H9 (cell line): Measurements from ENCODE around the gene TMEM237. TPM values are rescaled to one million over a fixed set of nuclear protein-coding genes. Genes with fewer than 3 reads are reported as not detected.

Source experiments
- DNase-seq: peaks from one replicate; pipeline ENCODE4 v3.0.0-alpha.2; 2017
- H2AFZ ChIP-seq: one replicate; pipeline ENCODE4 v1.6.1; 2013; ENCODE audit warnings: mild to moderate bottlenecking, low read length, control low read depth, moderate library complexity
- H2AK5ac ChIP-seq: 2 replicates; pipeline ENCODE4 v1.6.1; 2013; ENCODE audit warnings: low read length, control low read depth, mixed read lengths; ENCODE audit not compliant: insufficient read length
- H2BK120ac ChIP-seq: one replicate; pipeline ENCODE4 v1.6.1; 2013; ENCODE audit warnings: low read depth, mild to moderate bottlenecking, low read length, control low read depth, inconsistent platforms; ENCODE audit not compliant: poor library complexity, severe bottlenecking
- H2BK12ac ChIP-seq: 2 replicates; pipeline ENCODE4 v1.6.1; 2013; ENCODE audit warnings: low read length, control low read depth, mixed read lengths, low read depth; ENCODE audit not compliant: insufficient read length
- H2BK15ac ChIP-seq: 2 replicates; pipeline ENCODE4 v1.6.1; 2013; ENCODE audit warnings: low read depth, low read length, control low read depth
- H2BK20ac ChIP-seq: one replicate; pipeline ENCODE4 v1.6.1; 2013; ENCODE audit warnings: low read depth, mild to moderate bottlenecking, low read length, control low read depth, inconsistent platforms; ENCODE audit not compliant: poor library complexity, severe bottlenecking
- H2BK5ac ChIP-seq: 2 replicates; pipeline ENCODE4 v1.6.1; 2013; ENCODE audit warnings: low read length, control low read depth, mixed read lengths; ENCODE audit not compliant: insufficient read length
- H3K14ac ChIP-seq: 2 replicates; pipeline ENCODE4 v1.6.1; 2013; ENCODE audit warnings: low read length, control low read depth; ENCODE audit not compliant: insufficient read depth
- H3K18ac ChIP-seq: 2 replicates; pipeline ENCODE4 v1.6.1; 2013; ENCODE audit warnings: low read depth, mild to moderate bottlenecking, mixed read lengths, low read length, control low read depth; ENCODE audit not compliant: insufficient read length
- H3K23ac ChIP-seq: 2 replicates; pipeline ENCODE4 v1.6.1; 2013; ENCODE audit warnings: low read length, control low read depth, mixed read lengths, low read depth; ENCODE audit not compliant: insufficient read length
- H3K23me2 ChIP-seq: 2 replicates; pipeline ENCODE4 v1.6.1; 2013; ENCODE audit warnings: low read depth, mild to moderate bottlenecking, mixed read lengths, low read length, control low read depth; ENCODE audit not compliant: insufficient read length, poor library complexity, severe bottlenecking
- H3K27ac ChIP-seq: 2 replicates; pipeline ENCODE4 v1.5.1; 2013; ENCODE audit warnings: low read length, control low read depth, mixed read lengths, low read depth; ENCODE audit not compliant: insufficient read length
- H3K27me3 ChIP-seq: 2 replicates; pipeline ENCODE4 v1.6.1; 2013; ENCODE audit warnings: low read length, control low read depth, inconsistent platforms; ENCODE audit not compliant: insufficient read depth
- H3K4ac ChIP-seq: 2 replicates; pipeline ENCODE4 v1.6.1; 2013; ENCODE audit warnings: low read depth, mild to moderate bottlenecking, control low read depth, inconsistent platforms, low read length, moderate library complexity
- H3K4me1 ChIP-seq: 2 replicates; pipeline ENCODE4 v1.6.1; 2013; ENCODE audit warnings: low read length, control low read depth, inconsistent platforms; ENCODE audit not compliant: insufficient read depth
- H3K4me2 ChIP-seq: 2 replicates; pipeline ENCODE4 v1.6.1; 2013; ENCODE audit warnings: low read length, control low read depth, mixed read lengths; ENCODE audit not compliant: insufficient read length, insufficient read depth
- H3K56ac ChIP-seq: 2 replicates; pipeline ENCODE4 v1.6.1; 2013; ENCODE audit warnings: low read depth, mild to moderate bottlenecking, mixed read lengths, low read length, control low read depth; ENCODE audit not compliant: insufficient read length
- H3K79me1 ChIP-seq: 2 replicates; pipeline ENCODE4 v1.6.1; 2013; ENCODE audit warnings: low read depth, mild to moderate bottlenecking, moderate library complexity, low read length, control low read depth, inconsistent platforms; ENCODE audit not compliant: insufficient read depth, poor library complexity, severe bottlenecking
- H3K79me2 ChIP-seq: 2 replicates; pipeline ENCODE4 v1.6.1; 2013; ENCODE audit warnings: low read length, control low read depth, inconsistent platforms; ENCODE audit not compliant: insufficient read depth
- H3K9ac ChIP-seq: 2 replicates; pipeline ENCODE4 v1.6.1; 2013; ENCODE audit warnings: low read length, control low read depth, mixed read lengths; ENCODE audit not compliant: insufficient read length; ENCODE audit errors: extremely low read depth
- H3K9me3 ChIP-seq: one replicate; pipeline ENCODE4 v1.6.1; 2013; ENCODE audit warnings: low read depth, low read length, inconsistent platforms; ENCODE audit not compliant: control insufficient read depth
- H3T11ph ChIP-seq: one replicate; pipeline ENCODE4 v1.6.1; 2013; ENCODE audit warnings: mild to moderate bottlenecking, low read length, control low read depth, inconsistent platforms
- H4K20me1 ChIP-seq: one replicate; pipeline ENCODE4 v1.6.1; 2013; ENCODE audit not compliant: control insufficient read depth, insufficient read length, insufficient read depth
- H4K5ac ChIP-seq: 2 replicates; pipeline ENCODE4 v1.6.1; 2013; ENCODE audit warnings: low read depth, mild to moderate bottlenecking, mixed read lengths, low read length, control low read depth; ENCODE audit not compliant: insufficient read length
- H4K8ac ChIP-seq: replicated peaks from 2 replicates; pipeline ENCODE4 v1.6.1; 2013; ENCODE audit warnings: low read length, control low read depth, mixed read lengths, low read depth; ENCODE audit not compliant: insufficient read length
- H4K91ac ChIP-seq: 2 replicates; pipeline ENCODE4 v1.6.1; 2013; ENCODE audit warnings: low read depth, mild to moderate bottlenecking, moderate library complexity, mixed read lengths, low read length, control low read depth; ENCODE audit not compliant: insufficient read length
- H3K27ac Mint-ChIP-seq, 3 experiments: 2 replicates in 2 of 3; 3 replicates in 1 of 3; pipeline ENCODE4 v1.8.0; 2020 to 2021; ENCODE audit warnings: mixed read lengths in 3 of 3, mild to moderate bottlenecking in 1 of 3, moderate library complexity in 1 of 3
- H3K27me3 Mint-ChIP-seq: 2 replicates; pipeline ENCODE4 v1.8.0; 2021; ENCODE audit warnings: low read depth, mild to moderate bottlenecking, moderate library complexity, mixed read lengths
- H3K36me3 Mint-ChIP-seq, 3 experiments: 2 replicates in 2 of 3; 3 replicates in 1 of 3; pipeline ENCODE4 v1.8.0; 2020 to 2021; ENCODE audit warnings: low read depth in 3 of 3, mixed read lengths in 3 of 3; ENCODE audit not compliant: insufficient read depth in 1 of 3
- H3K4me1 Mint-ChIP-seq, 2 experiments: 2 replicates each; pipeline ENCODE4 v1.8.0; 2020; ENCODE audit warnings: mixed read lengths in 2 of 2
- H3K4me3 Mint-ChIP-seq, 2 experiments: 2 replicates in 1 of 2; 3 replicates in 1 of 2; pipeline ENCODE4 v1.8.0; 2020 to 2021; ENCODE audit warnings: mild to moderate bottlenecking in 2 of 2, mixed read lengths in 2 of 2, moderate library complexity in 1 of 2
- H3K9me3 Mint-ChIP-seq, 2 experiments: 2 replicates in 1 of 2; 3 replicates in 1 of 2; pipeline ENCODE4 v1.8.0; 2020; ENCODE audit warnings: mild to moderate bottlenecking in 2 of 2, mixed read lengths in 2 of 2, moderate library complexity in 1 of 2
- CTCF ChIP-seq: fragments of 200-600 bp; sonication (generic); conservative IDR thresholded peaks from 3 replicates; pipeline ENCODE4 v1.8.0; 2021; ENCODE audit warnings: antibody characterized with exemption, mild to moderate bottlenecking
- WGBS: extraction: QIAGEN DNeasy Blood & Tissue Kit; methylation state at CpG from one replicate; pipeline ENCODE4 v1.1.7; 2013; ENCODE audit warnings: missing lambda C conversion rate, low lambda C conversion rate, mixed read lengths; ENCODE audit not compliant: insufficient read length; ENCODE audit errors: extremely low coverage; 5-methylcytosine and 5-hydroxymethylcytosine counted together
- total RNA-seq: library from RNA; stranded (reverse); gene quantifications from 2 replicates; pipeline ENCODE4 v1.2.1, GENCODE V29; 2021

Gene TMEM237
- total RNA-seq, 1 experiment from 2014 or later, result 37.7 TPM

GRCh38 chr2:201633661-201634249 lies 9.5 kb downstream of the TMEM237 start:
- H3K56ac ChIP-seq, result no peak overlapping the region
- no peaks in the 10 kb centered on the region for H3K27me3 ChIP-seq
- Mint-ChIP-seq H3K9me3 (no peaks in the 10 kb centered on the region), H3K4me3 (no peak overlapping the region), H3K4me1 (0 out of 4 replicates have a peak, but pooled peaks cover 0 to 5% of the 10 kb centered on the region in 2 experiments), H3K27me3 (no peaks in the 10 kb centered on the region), H3K36me3 (peaks cover 26 to 88% (median 81%) of the 10 kb centered on the region in 3 experiments; a peak in 6 of 7 replicates), H3K27ac (no peak overlapping the region; a peak in 1 of 7 replicates)
- H4K5ac ChIP-seq, result no peak overlapping the region
- no peak overlapping the region for H3K4ac ChIP-seq
- WGBS, result no CpG with 5 or more reads among the region's 4 CpGs
- H2BK5ac ChIP-seq, result no peak overlapping the region
- no peak overlapping the region for H2AFZ ChIP-seq
- no peaks in the 10 kb centered on the region for H3K9me3 ChIP-seq
- no peaks in the 10 kb centered on the region for H3K79me1 ChIP-seq
- H3K18ac ChIP-seq, result no peak overlapping the region
- H3K27ac ChIP-seq, result no peak overlapping the region
- H3K4me1 ChIP-seq, result no peaks in the 10 kb centered on the region
- H3K14ac ChIP-seq, result no peak overlapping the region
- H2BK12ac ChIP-seq, result no peak overlapping the region
- H3K23me2 ChIP-seq, result no peaks in the 10 kb centered on the region
- H2BK20ac ChIP-seq, result no peak overlapping the region
- no peaks in the 10 kb centered on the region for H4K20me1 ChIP-seq
- no peak overlapping the region for H3K9ac ChIP-seq
- H3K23ac ChIP-seq, result no peak overlapping the region
- no peak overlapping the region for H4K8ac ChIP-seq
- H3T11ph ChIP-seq, result no peak overlapping the region
- no peak overlapping the region for H2AK5ac ChIP-seq
- DNase-seq, result no peak
- H2BK120ac ChIP-seq, result no peak overlapping the region
- no peak overlapping the region for H2BK15ac ChIP-seq
- no peak overlapping the region for H3K4me2 ChIP-seq
- no peak overlapping the region for H4K91ac ChIP-seq
- TF ChIP-seq CTCF, result no peak
- H3K79me2 ChIP-seq, result no peaks in the 10 kb centered on the region
